Fibroblast of pulmonary artery (primary cell): Measurements from ENCODE around the gene TAGLN.

ENCODE experiments used
- DNase-seq: peaks from one replicate; pipeline ENCODE4 v3.0.0-alpha.2; 2010; ENCODE audit warnings: low read depth
- H3K4me3 ChIP-seq: replicated peaks from 2 replicates; pipeline ENCODE4 v1.5.1; 2011; ENCODE audit warnings: low read depth, mild to moderate bottlenecking, control low read depth, low read length, moderate library complexity
- CTCF ChIP-seq: IDR thresholded peaks from 2 replicates; pipeline ENCODE4 v1.5.1; 2011; ENCODE audit warnings: mild to moderate bottlenecking, control low read depth, low read length, inconsistent platforms; ENCODE audit errors: missing control alignments

TAGLN gene

GRCh38 chr11:117192401-117192875, 6.7 kb upstream of the TAGLN start:
- DNase-seq, result no peak
- TF ChIP-seq CTCF, result no peak
- no peak overlapping the region for H3K4me3 ChIP-seq

GRCh38 chr11:117193130-117194020, 5.8 kb upstream of the TAGLN start:
- H3K4me3 ChIP-seq, result no peak overlapping the region
- DNase-seq, result no peak
- no peak for TF ChIP-seq CTCF

- DNase-seq, result no peak
- no peak for TF ChIP-seq CTCF
- no peak overlapping the region for H3K4me3 ChIP-seq
Observed at GRCh38 chr11:117194267-117194666, 4.9 kb upstream of the TAGLN start.

- H3K4me3 ChIP-seq, result no peak overlapping the region
- TF ChIP-seq CTCF, result no peak
- DNase-seq, result no peak
Observed at GRCh38 chr11:117195258-117195657, 3.9 kb upstream of the TAGLN start.

GRCh38 chr11:117195761-117196160, 3.4 kb upstream of the TAGLN start:
- DNase-seq, result no peak
- no peak overlapping the region for H3K4me3 ChIP-seq
- TF ChIP-seq CTCF, result no peak

- TF ChIP-seq CTCF, result no peak
- no peak for DNase-seq
- H3K4me3 ChIP-seq, result no peak overlapping the region
Observed at GRCh38 chr11:117197006-117197405, 2.2 kb upstream of the TAGLN start.
